GM12878 (cell line): ENCODE data around the gene TRIOBP. TPM values are rescaled to one million over a fixed set of nuclear protein-coding genes. Genes with fewer than 3 reads are reported as not detected.

Experiments
- ATAC-seq: fragments of 200-7000 bp; cut with Tn5 transposase; 3 replicates; pipeline ENCODE4 v1.9.1; 2020; ENCODE audit warnings: mild to moderate bottlenecking, moderate library complexity
- BruUV-seq: library from RNA; stranded (reverse); fragments of 400-500 nt; replicated peaks from 2 replicates; lab custom pipeline; 2021; lab: Mats Ljungman, UMichigan
- CTCF ChIA-PET: fragments of 300-600 bp; sonication (Branson Sonifier 250); formaldehyde crosslinking; extraction: SDS; loops from one replicate; lab custom pipeline; 2021; ENCODE audit warnings: inconsistent platforms; lab: Yijun Ruan, JAX
- POLR2A ChIA-PET: fragments of 350-600 bp; formaldehyde crosslinking; extraction: SDS; loops from one replicate; lab custom pipeline; 2021; ENCODE audit warnings: inconsistent platforms; lab: Charles Lee
- RAD21 ChIA-PET: fragments of 300-600 bp; sonication (Branson Sonifier 250); formaldehyde crosslinking; loops from one replicate; lab custom pipeline; 2023; ENCODE audit warnings: antibody characterized with exemption; ENCODE audit not compliant: unreplicated experiment; lab: Charles Lee
- SMC1A ChIA-PET: fragments of 300-600 bp; sonication (Branson Sonifier 250); formaldehyde crosslinking; loops from one replicate; lab custom pipeline; 2023; ENCODE audit not compliant: unreplicated experiment, uncharacterized antibody; lab: Charles Lee
- DNase-seq: peaks from one replicate; pipeline ENCODE4 v3.0.0-alpha.2; 2011; ENCODE audit warnings: low read depth, low spot score
- FAIRE-seq: peaks from 3 replicates; lab custom pipeline; 2011; peaks lifted over from hg19 to GRCh38; lab: Jason Lieb, UNC
- H2AFZ ChIP-seq: 2 replicates; pipeline ENCODE4 v1.6.0; 2011; ENCODE audit warnings: low read depth, low read length, control low read depth; ENCODE audit not compliant: control insufficient read depth
- H3K27ac ChIP-seq: 2 replicates; pipeline ENCODE4 v1.5.1; 2011; ENCODE audit warnings: control low read depth; ENCODE audit not compliant: control insufficient read depth, insufficient read depth
- H3K27me3 ChIP-seq, 2 experiments: replicated peaks in 1 of 2; 2 replicates each; pipeline versions ENCODE4 v1.6.0 to v1.6.1; 2011; ENCODE audit warnings: low read length in 1 of 2; ENCODE audit not compliant: control insufficient read depth in 2 of 2, insufficient read depth in 2 of 2
- H3K36me3 ChIP-seq, 2 experiments: 2 replicates each; pipeline ENCODE4 v1.5.1; 2011; ENCODE audit warnings: low read length in 1 of 2; ENCODE audit not compliant: control insufficient read depth in 2 of 2, insufficient read depth in 2 of 2
- H3K4me1 ChIP-seq: 2 replicates; pipeline ENCODE4 v1.6.1; 2011; ENCODE audit warnings: mild to moderate bottlenecking, low read length, moderate library complexity, mixed read lengths; ENCODE audit not compliant: control insufficient read depth, insufficient read depth
- H3K4me2 ChIP-seq: 2 replicates; pipeline ENCODE4 v1.6.0; 2011; ENCODE audit warnings: control low read depth; ENCODE audit not compliant: control insufficient read depth, insufficient read depth
- H3K4me3 ChIP-seq: fragments of 200-600 bp; sonication (generic); 2 replicates; pipeline ENCODE4 v1.5.1; 2016
- H3K79me2 ChIP-seq: 2 replicates; pipeline ENCODE4 v1.6.0; 2011; ENCODE audit warnings: low read length; ENCODE audit not compliant: control insufficient read depth, insufficient read depth
- H3K9ac ChIP-seq: 2 replicates; pipeline ENCODE4 v1.8.0; 2011; ENCODE audit warnings: low read length, control low read depth, mixed read lengths; ENCODE audit not compliant: control insufficient read depth, insufficient read depth
- H3K9me3 ChIP-seq: replicated peaks from 3 replicates; pipeline ENCODE4 v1.5.1; 2011; ENCODE audit warnings: mild to moderate bottlenecking, low read length; ENCODE audit not compliant: control insufficient read depth, insufficient read depth
- H4K20me1 ChIP-seq: 2 replicates; pipeline ENCODE4 v1.6.0; 2011; ENCODE audit not compliant: control insufficient read depth, insufficient read depth
- NFIC ChIP-seq: IDR thresholded peaks from 2 replicates; pipeline ENCODE4 v1.6.1; 2012; ENCODE audit warnings: low read depth, mild to moderate bottlenecking, inconsistent platforms, low read length, moderate library complexity
- NR2F1 ChIP-seq: fragments of 450-650 bp; conservative IDR thresholded peaks from 2 replicates; pipeline ENCODE4 v1.6.1; 2017; ENCODE audit warnings: mild to moderate bottlenecking
- POLR2AphosphoS2 ChIP-seq: IDR thresholded peaks from 2 replicates; pipeline ENCODE4 v1.6.1; 2011; ENCODE audit warnings: low read depth, mild to moderate bottlenecking, low read length, improper control_type of control experiment, moderate library complexity
- STAT3 ChIP-seq: IDR thresholded peaks from 2 replicates; pipeline ENCODE4 v1.6.1; 2011; ENCODE audit warnings: low read depth, low read length, improper control_type of control experiment
- ZBED1 ChIP-seq: IDR thresholded peaks from 2 replicates; pipeline ENCODE4 v1.6.1; 2016; ENCODE audit warnings: borderline replicate concordance
- ZNF622 ChIP-seq: fragments of 450-650 bp; IDR thresholded peaks from 2 replicates; pipeline ENCODE4 v1.6.1; 2017; ENCODE audit warnings: mild to moderate bottlenecking, inconsistent platforms
- WGBS: methylation state at CpG from one replicate; pipeline ENCODE4 v1.1.6; 2016; ENCODE audit warnings: low lambda C conversion rate; ENCODE audit not compliant: insufficient replicate concordance, insufficient coverage; ENCODE audit errors: missing lambda C conversion rate; 5-methylcytosine and 5-hydroxymethylcytosine counted together
- in situ Hi-C: fragments of 300-500 bp; cut with MboI; formaldehyde crosslinking; loops from 9 replicates; pipeline ENCODE4 v1.14.3; 2018; ENCODE audit warnings: mixed read lengths
- intact Hi-C: fragments of 100-400 bp; cut with micrococcal nuclease; formaldehyde crosslinking; loops from one replicate; pipeline ENCODE4 v1.14.2; 2022; ENCODE audit not compliant: unreplicated experiment
- polyA plus RNA-seq, 11 experiments: library from polyadenylated mRNA; depleted of rRNA in 4 of 11; unstranded in 6 of 11; stranded (reverse) in 5 of 11; fragments of >200 nt; fragmentation: Nextera tagmentation in 4 of 11; fragmentation: Illumina TruSeq in 1 of 11; extraction: Ambion mirVana in 4 of 11; extraction: Trizol in 1 of 11; gene quantifications; 1 replicate in 1 of 11; 2 replicates in 10 of 11; pipeline versions ENCODE4 v1.2.1 to v1.2.3, GENCODE V29; 2011 to 2016; ENCODE audit warnings: inconsistent platforms in 2 of 11, missing spikeins in 2 of 11, low read depth in 1 of 11
- total RNA-seq, 4 experiments: library from RNA; depleted of rRNA in 3 of 4; stranded (reverse); fragments of >200 nt in 3 of 4; fragmentation: Illumina TruSeq in 1 of 4; extraction: Trizol in 1 of 4; gene quantifications; 2 replicates each; pipeline versions ENCODE4 v1.2.1 to v1.2.3, GENCODE V29; 2013 to 2021
- TF ChIP-seq, protein P1 (sequence below): fragments of 450-650 bp; IDR thresholded peaks from 2 replicates; pipeline ENCODE4 v1.6.1; 2018; ENCODE audit warnings: borderline replicate concordance, mild to moderate bottlenecking; ENCODE audit not compliant: partially characterized antibody
- TF ChIP-seq, protein P2 (sequence below): fragments of 450-650 bp; formaldehyde crosslinking; IDR thresholded peaks from 2 replicates; pipeline ENCODE4 v1.4.0; 2022; ENCODE audit warnings: mild to moderate bottlenecking, moderate library complexity
- TF ChIP-seq, protein P3 (sequence below): IDR thresholded peaks from 2 replicates; pipeline ENCODE4 v1.6.1; 2012; ENCODE audit warnings: mild to moderate bottlenecking, low read depth, low read length
- TF ChIP-seq, protein P4 (sequence below): fragments of 450-650 bp; IDR thresholded peaks from 2 replicates; pipeline ENCODE4 v1.6.1; 2017; ENCODE audit warnings: low read depth, mild to moderate bottlenecking, moderate library complexity

The TRIOBP gene
- total and polyA plus RNA-seq, 10 of the 15 experiments (the other 5 are each of a cell fraction or from before 2014, with no cell fraction given) = 0.21 to 23.6 (median 11.9) TPM

DNA sequence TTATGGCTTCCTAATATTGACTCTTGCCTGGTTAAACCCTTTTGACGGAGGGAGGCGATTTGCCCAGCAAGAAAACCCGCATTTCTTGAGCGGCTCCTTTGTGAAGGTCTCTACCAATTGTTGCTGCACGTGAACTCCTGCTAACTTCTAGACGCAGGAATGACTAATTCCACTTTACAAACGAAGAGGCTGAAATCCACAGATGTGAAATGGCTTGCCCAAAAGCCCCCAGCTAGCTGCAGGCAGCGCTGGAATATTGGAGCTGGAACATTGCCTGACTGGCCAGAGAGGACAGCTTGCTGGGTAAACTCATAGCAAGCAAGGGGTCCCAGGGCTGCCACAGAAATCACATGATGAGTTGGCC is 111.4 kb downstream of the TRIOBP start (continued):
- TF ChIP-seq, protein P1, sequence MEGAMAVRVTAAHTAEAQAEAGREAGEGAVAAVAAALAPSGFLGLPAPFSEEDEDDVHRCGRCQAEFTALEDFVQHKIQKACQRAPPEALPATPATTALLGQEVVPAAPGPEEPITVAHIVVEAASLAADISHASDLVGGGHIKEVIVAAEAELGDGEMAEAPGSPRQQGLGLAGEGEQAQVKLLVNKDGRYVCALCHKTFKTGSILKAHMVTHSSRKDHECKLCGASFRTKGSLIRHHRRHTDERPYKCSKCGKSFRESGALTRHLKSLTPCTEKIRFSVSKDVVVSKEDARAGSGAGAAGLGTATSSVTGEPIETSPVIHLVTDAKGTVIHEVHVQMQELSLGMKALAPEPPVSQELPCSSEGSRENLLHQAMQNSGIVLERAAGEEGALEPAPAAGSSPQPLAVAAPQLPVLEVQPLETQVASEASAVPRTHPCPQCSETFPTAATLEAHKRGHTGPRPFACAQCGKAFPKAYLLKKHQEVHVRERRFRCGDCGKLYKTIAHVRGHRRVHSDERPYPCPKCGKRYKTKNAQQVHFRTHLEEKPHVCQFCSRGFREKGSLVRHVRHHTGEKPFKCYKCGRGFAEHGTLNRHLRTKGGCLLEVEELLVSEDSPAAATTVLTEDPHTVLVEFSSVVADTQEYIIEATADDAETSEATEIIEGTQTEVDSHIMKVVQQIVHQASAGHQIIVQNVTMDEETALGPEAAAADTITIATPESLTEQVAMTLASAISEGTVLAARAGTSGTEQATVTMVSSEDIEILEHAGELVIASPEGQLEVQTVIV = no peak

DNA sequence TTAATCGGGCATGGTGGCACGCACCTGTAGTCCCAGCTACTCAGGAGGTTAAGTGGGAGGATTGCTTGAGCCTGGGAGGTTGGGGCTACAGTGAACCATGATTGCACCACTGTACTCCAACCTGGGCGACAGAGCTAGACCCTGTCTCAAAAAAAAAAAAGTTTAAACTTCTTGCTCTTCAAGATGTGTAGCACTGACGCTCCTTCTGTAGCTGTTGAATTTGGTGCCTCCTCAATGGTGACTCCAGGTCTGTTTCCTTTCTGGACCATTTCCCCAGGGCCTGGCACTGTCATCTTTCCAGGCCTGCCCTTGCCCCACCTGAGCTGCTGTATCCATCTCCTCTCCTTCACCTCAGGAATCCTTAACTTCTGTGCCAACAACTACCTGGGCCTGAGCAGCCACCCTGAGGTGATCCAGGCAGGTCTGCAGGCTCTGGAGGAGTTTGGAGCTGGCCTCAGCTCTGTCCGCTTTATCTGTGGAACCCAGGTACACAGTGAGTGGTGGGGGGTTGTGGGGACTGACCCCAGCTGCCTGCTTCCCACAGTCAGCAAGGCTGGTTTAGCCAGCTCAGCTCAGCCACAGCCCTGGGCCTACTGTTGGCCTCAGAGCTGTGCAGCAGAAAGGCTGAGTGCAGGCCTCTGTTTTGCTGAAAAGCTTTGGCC is 113.0 kb downstream of the TRIOBP start:
- DNase-seq (no peak), FAIRE-seq (no peak), ATAC-seq (no peak)
- H3K27ac ChIP-seq = no peak overlapping the region
- ChIA-PET POLR2A (interaction anchor here (0.7 kb wide), 1 partner anchor 270 kb away, joined by 3 read pairs; no protein-coding TSS in a partner anchor), RAD21 (no interaction called here), CTCF (interaction anchor here (0.5 to 4.5 kb wide), 4 partner anchors 9 to 148 kb away, joined by 3 to 47 read pairs (median 8); no protein-coding TSS in a partner anchor), SMC1A (no interaction called here)
- intact Hi-C loops (no loop called here), in situ Hi-C loops (no loop called here)
- peaks cover 4% of the 10 kb centered on the region for H3K4me1 ChIP-seq
- H2AFZ ChIP-seq = no peak overlapping the region
- H3K4me3 ChIP-seq = no peak overlapping the region
- no TSS peak for BruUV-seq
- H3K27me3 ChIP-seq = peaks cover 11 to 18% of the 10 kb centered on the region in 2 experiments
- H3K9me3 ChIP-seq = no peaks in the 10 kb centered on the region; the same call in 2 of the 3 replicates
- no peaks in the 10 kb centered on the region for H3K79me2 ChIP-seq
- H3K9ac ChIP-seq = no peak overlapping the region
- 76% methylated on average over 5 of the region's 5 CpGs for WGBS
- no peak overlapping the region for H3K4me2 ChIP-seq
- H4K20me1 ChIP-seq = no peaks in the 10 kb centered on the region
- H3K36me3 ChIP-seq = no peaks in the 10 kb centered on the region
- TF ChIP-seq ZBED1 (no peak), STAT3 (no peak), POLR2AphosphoS2 (no peak), NFIC (no peak), NR2F1 (no peak), ZNF622 (no peak)
- TF ChIP-seq, protein P2, sequence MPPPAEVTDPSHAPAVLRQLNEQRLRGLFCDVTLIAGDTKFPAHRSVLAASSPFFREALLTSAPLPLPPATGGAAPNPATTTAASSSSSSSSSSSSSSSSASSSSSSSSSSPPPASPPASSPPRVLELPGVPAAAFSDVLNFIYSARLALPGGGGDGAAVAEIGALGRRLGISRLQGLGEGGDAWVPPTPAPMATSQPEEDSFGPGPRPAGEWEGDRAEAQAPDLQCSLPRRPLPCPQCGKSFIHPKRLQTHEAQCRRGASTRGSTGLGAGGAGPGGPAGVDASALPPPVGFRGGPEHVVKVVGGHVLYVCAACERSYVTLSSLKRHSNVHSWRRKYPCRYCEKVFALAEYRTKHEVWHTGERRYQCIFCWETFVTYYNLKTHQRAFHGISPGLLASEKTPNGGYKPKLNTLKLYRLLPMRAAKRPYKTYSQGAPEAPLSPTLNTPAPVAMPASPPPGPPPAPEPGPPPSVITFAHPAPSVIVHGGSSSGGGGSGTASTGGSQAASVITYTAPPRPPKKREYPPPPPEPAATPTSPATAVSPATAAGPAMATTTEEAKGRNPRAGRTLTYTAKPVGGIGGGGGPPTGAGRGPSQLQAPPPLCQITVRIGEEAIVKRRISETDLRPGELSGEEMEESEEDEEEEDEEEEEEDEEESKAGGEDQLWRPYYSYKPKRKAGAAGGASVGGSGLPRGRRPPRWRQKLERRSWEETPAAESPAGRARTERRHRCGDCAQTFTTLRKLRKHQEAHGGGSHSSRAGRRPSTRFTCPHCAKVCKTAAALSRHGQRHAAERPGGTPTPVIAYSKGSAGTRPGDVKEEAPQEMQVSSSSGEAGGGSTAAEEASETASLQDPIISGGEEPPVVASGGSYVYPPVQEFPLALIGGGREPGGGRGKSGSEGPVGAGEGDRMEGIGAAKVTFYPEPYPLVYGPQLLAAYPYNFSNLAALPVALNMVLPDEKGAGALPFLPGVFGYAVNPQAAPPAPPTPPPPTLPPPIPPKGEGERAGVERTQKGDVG (CRISPR knock-in tag) = no peak
- TF ChIP-seq, protein P3, sequence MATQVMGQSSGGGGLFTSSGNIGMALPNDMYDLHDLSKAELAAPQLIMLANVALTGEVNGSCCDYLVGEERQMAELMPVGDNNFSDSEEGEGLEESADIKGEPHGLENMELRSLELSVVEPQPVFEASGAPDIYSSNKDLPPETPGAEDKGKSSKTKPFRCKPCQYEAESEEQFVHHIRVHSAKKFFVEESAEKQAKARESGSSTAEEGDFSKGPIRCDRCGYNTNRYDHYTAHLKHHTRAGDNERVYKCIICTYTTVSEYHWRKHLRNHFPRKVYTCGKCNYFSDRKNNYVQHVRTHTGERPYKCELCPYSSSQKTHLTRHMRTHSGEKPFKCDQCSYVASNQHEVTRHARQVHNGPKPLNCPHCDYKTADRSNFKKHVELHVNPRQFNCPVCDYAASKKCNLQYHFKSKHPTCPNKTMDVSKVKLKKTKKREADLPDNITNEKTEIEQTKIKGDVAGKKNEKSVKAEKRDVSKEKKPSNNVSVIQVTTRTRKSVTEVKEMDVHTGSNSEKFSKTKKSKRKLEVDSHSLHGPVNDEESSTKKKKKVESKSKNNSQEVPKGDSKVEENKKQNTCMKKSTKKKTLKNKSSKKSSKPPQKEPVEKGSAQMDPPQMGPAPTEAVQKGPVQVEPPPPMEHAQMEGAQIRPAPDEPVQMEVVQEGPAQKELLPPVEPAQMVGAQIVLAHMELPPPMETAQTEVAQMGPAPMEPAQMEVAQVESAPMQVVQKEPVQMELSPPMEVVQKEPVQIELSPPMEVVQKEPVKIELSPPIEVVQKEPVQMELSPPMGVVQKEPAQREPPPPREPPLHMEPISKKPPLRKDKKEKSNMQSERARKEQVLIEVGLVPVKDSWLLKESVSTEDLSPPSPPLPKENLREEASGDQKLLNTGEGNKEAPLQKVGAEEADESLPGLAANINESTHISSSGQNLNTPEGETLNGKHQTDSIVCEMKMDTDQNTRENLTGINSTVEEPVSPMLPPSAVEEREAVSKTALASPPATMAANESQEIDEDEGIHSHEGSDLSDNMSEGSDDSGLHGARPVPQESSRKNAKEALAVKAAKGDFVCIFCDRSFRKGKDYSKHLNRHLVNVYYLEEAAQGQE = no peak
- TF ChIP-seq, protein P4, sequence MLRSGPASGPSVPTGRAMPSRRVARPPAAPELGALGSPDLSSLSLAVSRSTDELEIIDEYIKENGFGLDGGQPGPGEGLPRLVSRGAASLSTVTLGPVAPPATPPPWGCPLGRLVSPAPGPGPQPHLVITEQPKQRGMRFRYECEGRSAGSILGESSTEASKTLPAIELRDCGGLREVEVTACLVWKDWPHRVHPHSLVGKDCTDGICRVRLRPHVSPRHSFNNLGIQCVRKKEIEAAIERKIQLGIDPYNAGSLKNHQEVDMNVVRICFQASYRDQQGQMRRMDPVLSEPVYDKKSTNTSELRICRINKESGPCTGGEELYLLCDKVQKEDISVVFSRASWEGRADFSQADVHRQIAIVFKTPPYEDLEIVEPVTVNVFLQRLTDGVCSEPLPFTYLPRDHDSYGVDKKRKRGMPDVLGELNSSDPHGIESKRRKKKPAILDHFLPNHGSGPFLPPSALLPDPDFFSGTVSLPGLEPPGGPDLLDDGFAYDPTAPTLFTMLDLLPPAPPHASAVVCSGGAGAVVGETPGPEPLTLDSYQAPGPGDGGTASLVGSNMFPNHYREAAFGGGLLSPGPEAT = no peak
- TF ChIP-seq, all 136 proteins: peak for 0
